Measurements from ENCODE around the gene LHFPL2. TPM values are rescaled to one million over a fixed set of nuclear protein-coding genes. Genes with fewer than 3 reads are reported as not detected.

The LHFPL2 gene
- total and polyA plus RNA-seq, 2 experiments from 2014 or later: 10.6 to 50.8 TPM

- H3F3A ChIP-seq (replicated peaks; ENCODE audit: low read depth): no peaks in the 10 kb centered on the region
- no peaks in the 10 kb centered on the region for H3K27me3 ChIP-seq (ENCODE audit: insufficient read depth)
- no peak overlapping the region for H2AFZ ChIP-seq
- H3K4me2 ChIP-seq: peak overlapping the region; percentile 37; the same call in 1 of the 2 replicates
- Mint-ChIP-seq H3K27me3 (ENCODE audit: insufficient read depth, low read depth, poor library complexity) (peaks cover 7% of the 10 kb centered on the region), H3K27ac (peak overlapping the region; percentile 73; the same call in 1 of the 2 replicates), H3K4me3 (no peak overlapping the region), H3K36me3 (ENCODE audit: low read depth) (peaks cover 11% of the 10 kb centered on the region; the same call in 1 of the 3 replicates), H3K4me1 (peaks cover 41% of the 10 kb centered on the region), H3K9me3 (no peaks in the 10 kb centered on the region)
- no peak for ATAC-seq
- TF ChIP-seq JUNB (IDR thresholded peaks at IDR 0.05; ENCODE audit: unreplicated experiment): no peak
- no peak for TF ChIP-seq REST (IDR thresholded peaks at IDR 0.05; ENCODE audit: unreplicated experiment)
- TF ChIP-seq NANOG (IDR thresholded peaks at IDR 0.05; ENCODE audit: borderline replicate concordance): no peak
- no peak for TF ChIP-seq ZNF114 (CRISPR knock-in tag; IDR thresholded peaks at IDR 0.05)
- H3K4me3 ChIP-seq: no peak overlapping the region
- peaks cover 80% of the 10 kb centered on the region for H3K79me2 ChIP-seq (replicated peaks; ENCODE audit: insufficient read depth)
- DNase-seq (ENCODE audit: low spot score): no peak
- peaks cover 7% of the 10 kb centered on the region; the same call in 1 of the 2 replicates for H4K20me1 ChIP-seq (replicated peaks; ENCODE audit: insufficient read depth)
- peak overlapping the region; percentile 16; the same call in 1 of the 2 replicates for H3K27ac ChIP-seq (ENCODE audit: low read depth)
- H3K36me3 ChIP-seq (ENCODE audit: insufficient read depth): no peaks in the 10 kb centered on the region
- peaks cover 26% of the 10 kb centered on the region for H3K4me1 ChIP-seq (ENCODE audit: insufficient read depth)
- no peaks in the 10 kb centered on the region for H3K9me2 ChIP-seq (ENCODE audit: insufficient read depth)
Measured at GRCh38 chr5:78568212-78568611, 80.4 kb downstream of the LHFPL2 start.

- no peak overlapping the region for H3K4me3 Mint-ChIP-seq
- TF ChIP-seq ZNF462 (CRISPR knock-in tag; IDR thresholded peaks at IDR 0.05): no peak
- no peak for TF ChIP-seq EZH2 (IDR thresholded peaks at IDR 0.05; ENCODE audit: low read depth, unreplicated experiment)
- TF ChIP-seq NANOG (IDR thresholded peaks at IDR 0.05; ENCODE audit: borderline replicate concordance): no peak
- TF ChIP-seq CTCF (conservative IDR thresholded peaks at IDR 0.05; ENCODE audit: low read depth in 2 of 2): no peak
- Histone ChIP-seq H3K36me3 (ENCODE audit: insufficient read depth) (no peaks in the 10 kb centered on the region), H3K79me2 (replicated peaks; ENCODE audit: insufficient read depth) (peaks cover 74% of the 10 kb centered on the region), H3K4me2 (no peak overlapping the region), H3K4me1 (ENCODE audit: insufficient read depth) (peaks cover 26% of the 10 kb centered on the region), H3K27ac (ENCODE audit: low read depth) (no peak overlapping the region), H2AFZ (no peak overlapping the region), H4K20me1 (replicated peaks; ENCODE audit: insufficient read depth) (peaks cover 7% of the 10 kb centered on the region; the same call in 1 of the 2 replicates), H3K9me2 (ENCODE audit: insufficient read depth) (no peaks in the 10 kb centered on the region), H3K4me3 (no peak overlapping the region), H3K27me3 (ENCODE audit: insufficient read depth) (no peaks in the 10 kb centered on the region), H3F3A (replicated peaks; ENCODE audit: low read depth) (no peaks in the 10 kb centered on the region)
- H3K9me3 Mint-ChIP-seq: no peaks in the 10 kb centered on the region
- H3K36me3 Mint-ChIP-seq (ENCODE audit: low read depth): peaks cover 14% of the 10 kb centered on the region; the same call in 1 of the 3 replicates
- no peak overlapping the region; the same call in 1 of the 2 replicates for H3K27ac Mint-ChIP-seq
- peaks cover 7% of the 10 kb centered on the region for H3K27me3 Mint-ChIP-seq (ENCODE audit: insufficient read depth, low read depth, poor library complexity)
- no peak for ATAC-seq
- no peak for DNase-seq (ENCODE audit: low spot score)
- H3K4me1 Mint-ChIP-seq: peaks cover 46% of the 10 kb centered on the region
Measured at GRCh38 chr5:78567617-78568016, 81.0 kb downstream of the LHFPL2 start.
